ENCODE results near the gene GFPT2.

GFPT2 gene

DNA sequence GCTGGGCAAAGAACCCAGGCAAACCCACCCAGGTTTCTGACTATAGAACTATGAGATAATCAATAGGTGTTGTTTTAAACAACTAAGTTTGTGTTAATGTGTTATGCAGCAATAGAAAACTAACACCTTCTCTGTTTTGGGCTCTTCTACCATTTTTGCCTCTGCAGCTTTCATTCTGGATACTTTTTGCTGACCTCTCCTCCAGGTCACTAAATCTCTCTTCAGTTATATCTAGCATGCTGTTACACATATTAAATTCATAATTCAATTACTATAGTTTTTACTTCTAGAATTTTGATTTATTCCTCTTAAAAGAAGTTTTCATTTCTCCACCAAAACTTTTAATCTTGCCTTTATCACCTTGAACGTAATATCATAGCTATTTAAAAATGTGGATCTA, 78.4 kb downstream of the GFPT2 start:
- TF ChIP-seq, protein P1, sequence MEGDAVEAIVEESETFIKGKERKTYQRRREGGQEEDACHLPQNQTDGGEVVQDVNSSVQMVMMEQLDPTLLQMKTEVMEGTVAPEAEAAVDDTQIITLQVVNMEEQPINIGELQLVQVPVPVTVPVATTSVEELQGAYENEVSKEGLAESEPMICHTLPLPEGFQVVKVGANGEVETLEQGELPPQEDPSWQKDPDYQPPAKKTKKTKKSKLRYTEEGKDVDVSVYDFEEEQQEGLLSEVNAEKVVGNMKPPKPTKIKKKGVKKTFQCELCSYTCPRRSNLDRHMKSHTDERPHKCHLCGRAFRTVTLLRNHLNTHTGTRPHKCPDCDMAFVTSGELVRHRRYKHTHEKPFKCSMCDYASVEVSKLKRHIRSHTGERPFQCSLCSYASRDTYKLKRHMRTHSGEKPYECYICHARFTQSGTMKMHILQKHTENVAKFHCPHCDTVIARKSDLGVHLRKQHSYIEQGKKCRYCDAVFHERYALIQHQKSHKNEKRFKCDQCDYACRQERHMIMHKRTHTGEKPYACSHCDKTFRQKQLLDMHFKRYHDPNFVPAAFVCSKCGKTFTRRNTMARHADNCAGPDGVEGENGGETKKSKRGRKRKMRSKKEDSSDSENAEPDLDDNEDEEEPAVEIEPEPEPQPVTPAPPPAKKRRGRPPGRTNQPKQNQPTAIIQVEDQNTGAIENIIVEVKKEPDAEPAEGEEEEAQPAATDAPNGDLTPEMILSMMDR (IDR thresholded peaks at IDR 0.05; ENCODE audit: insufficient read depth, low read depth, low read length, missing control alignments): no peak
- DNase-seq (ENCODE audit: low read depth): no peak

DNA sequence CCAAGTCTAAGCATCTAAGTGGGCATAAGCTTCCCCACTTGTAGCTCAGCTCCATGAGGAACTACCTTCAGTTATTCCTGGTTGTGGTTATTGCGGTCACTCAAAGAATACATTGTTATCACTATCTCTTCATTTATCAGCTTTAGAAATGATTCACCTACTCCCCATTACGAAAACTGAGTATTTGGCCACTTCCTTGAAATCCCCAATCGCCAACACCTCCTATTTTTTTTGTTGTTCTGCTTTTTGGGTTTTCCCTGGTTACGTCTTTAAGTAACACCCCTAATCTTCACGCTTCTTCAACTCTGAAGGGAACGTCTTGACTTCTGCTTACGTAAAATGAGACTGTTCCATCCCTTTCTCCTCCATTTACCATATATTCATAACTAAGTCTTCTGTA, 81.9 kb downstream of the GFPT2 start:
- DNase-seq (ENCODE audit: low read depth): no peak
- no peak overlapping the region for H3K4me3 ChIP-seq (ENCODE audit: low read depth, low read length)
- TF ChIP-seq, protein P1 (IDR thresholded peaks at IDR 0.05; ENCODE audit: insufficient read depth, low read depth, low read length, missing control alignments): no peak

More for the DNA sequence above, 78.4 kb downstream of the GFPT2 start:
- H3K4me3 ChIP-seq (ENCODE audit: low read depth, low read length): no peak overlapping the region

DNA sequence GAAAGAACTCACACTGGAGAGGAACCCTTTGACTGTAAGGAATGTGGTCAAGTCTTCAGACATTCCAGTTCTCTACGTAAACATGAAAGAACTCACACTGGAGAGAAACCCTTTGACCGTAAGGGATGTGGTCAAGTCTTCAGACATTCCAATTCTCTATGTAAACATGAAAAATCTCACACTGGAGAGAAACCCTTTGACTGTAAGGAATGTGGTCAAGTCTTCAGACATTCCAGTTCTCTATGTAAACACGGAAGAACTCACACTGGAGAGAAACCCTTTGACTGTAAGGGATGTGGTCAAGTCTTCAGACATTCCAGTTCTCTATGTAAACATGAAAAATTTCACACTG, 93.9 kb downstream of the GFPT2 start:
- DNase-seq (ENCODE audit: low read depth): no peak
- H3K4me3 ChIP-seq (ENCODE audit: low read depth, low read length): no peak overlapping the region
- TF ChIP-seq, protein P1 (IDR thresholded peaks at IDR 0.05; ENCODE audit: insufficient read depth, low read depth, low read length, missing control alignments): no peak

DNA sequence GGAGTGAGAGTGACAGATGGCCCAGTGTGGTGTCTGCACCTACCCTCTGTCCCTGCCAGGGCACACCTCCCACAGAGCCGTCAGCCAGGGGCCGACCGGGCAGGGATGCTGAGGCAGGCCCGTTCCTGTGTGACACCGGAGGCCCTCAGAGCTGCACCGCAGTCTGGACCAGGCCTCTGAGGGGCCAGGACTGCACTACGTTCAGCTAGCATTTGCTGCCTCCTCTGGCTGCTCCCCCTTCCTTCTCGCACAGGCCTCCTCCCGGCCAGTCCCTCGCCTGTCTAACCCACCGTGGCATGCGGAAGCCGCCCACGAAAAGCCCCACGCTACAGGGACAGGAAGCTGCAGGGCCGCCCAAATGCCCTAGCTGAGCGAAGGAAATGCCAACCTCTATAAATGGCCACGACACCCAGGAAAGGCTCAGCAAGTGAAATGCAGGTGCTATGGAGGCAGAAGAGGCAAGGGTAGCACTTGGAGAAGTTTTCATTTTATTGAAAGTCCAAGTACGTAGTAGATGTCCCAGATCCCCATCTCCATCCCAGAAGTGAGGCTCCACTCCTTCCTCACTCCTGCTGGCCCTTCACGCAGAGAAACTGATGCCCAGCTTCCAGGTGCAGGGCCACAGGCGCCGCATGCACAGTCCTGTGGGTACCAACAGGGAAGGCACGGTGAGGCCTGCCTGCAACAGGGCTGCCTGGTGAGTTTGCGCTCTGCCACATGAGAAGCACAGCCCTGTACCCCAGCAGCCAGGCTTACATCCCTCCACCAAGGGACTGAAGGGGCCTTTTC, 99.9 kb downstream of the GFPT2 start:
- DNase-seq (ENCODE audit: low read depth): no peak
- TF ChIP-seq, protein P1 (IDR thresholded peaks at IDR 0.05; ENCODE audit: insufficient read depth, low read depth, low read length, missing control alignments): no peak
- H3K4me3 ChIP-seq (ENCODE audit: low read depth, low read length): no peak overlapping the region

DNA sequence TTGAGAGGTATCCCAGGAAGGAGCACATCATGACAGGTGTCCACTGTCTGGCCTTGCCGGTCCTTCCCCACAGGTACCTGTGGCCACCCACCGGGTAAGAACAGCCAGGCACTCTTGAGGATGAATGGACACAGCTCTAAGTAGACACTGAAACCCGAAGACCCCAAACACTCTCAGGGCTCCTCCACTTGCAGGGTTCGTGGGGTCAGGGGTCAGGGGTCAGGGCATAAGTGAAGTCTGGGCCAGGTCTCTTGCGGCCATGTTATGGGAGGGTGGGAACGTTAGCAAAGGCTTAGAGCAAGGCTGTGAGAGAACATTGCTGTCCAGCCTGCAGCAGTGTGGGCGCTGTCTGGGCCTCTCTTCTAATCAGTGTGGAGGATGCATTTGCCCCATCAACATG, 101.2 kb downstream of the GFPT2 start:
- TF ChIP-seq, protein P1 (IDR thresholded peaks at IDR 0.05; ENCODE audit: insufficient read depth, low read depth, low read length, missing control alignments): no peak
- DNase-seq (ENCODE audit: low read depth): no peak
- no peak overlapping the region for H3K4me3 ChIP-seq (ENCODE audit: low read depth, low read length)

DNA sequence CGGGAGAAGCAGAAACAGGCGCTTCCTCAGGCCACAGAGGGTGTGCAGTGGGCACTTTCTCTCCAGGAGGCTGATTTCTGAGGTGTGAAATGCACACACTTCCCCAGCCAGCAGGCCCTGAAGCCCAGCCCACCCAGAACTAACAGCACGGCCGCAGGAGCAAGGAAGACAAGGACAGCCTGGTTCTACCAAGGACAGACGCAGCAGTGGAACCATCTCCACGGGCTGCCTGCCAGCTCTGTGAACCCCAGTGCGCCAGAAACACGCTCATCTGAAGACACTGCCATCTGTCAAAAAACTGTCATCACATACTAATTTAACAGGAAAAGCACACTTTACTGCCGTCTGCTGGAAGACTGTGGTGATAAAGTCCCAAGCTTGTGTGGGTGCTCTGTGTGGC, 102.0 kb downstream of the GFPT2 start:
- DNase-seq (ENCODE audit: low read depth): no peak
- no peak overlapping the region for H3K4me3 ChIP-seq (ENCODE audit: low read depth, low read length)
- TF ChIP-seq, protein P1 (IDR thresholded peaks at IDR 0.05; ENCODE audit: insufficient read depth, low read depth, low read length, missing control alignments): no peak

Data from GM12865 (cell line).